ENCODE measurements around the gene SCN9A. TPM values are rescaled to one million over a fixed set of nuclear protein-coding genes. Genes with fewer than 3 reads are reported as not detected.

Gene SCN9A
- total RNA-seq, 1 donor from 2014 or later: 0.13 TPM

DNA sequence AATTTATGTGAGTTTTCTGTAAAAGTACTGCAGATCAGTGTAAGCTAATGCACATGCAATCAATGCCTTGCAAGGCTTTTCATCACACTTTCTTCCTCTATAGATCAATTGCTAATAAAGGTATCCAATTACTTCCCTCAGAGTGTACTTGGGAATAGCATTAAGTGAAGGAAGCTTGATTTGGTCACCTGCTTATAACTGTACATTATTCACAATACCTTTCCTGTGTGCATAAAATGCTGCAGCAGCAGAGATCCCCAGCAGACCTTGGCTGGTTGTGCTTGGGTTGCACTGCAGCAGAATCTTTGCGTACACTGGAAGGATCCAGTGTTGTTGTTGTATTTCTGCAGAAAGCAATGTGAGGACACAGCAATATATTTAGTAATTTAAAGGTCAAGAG is 18.5 kb upstream of the SCN9A start:
- no peaks in the 10 kb centered on the region for H3K9me3 Mint-ChIP-seq
- H3K36me3 Mint-ChIP-seq (ENCODE audit: low read depth): no peaks in the 10 kb centered on the region
- H3K4me1 Mint-ChIP-seq (ENCODE audit: low read depth): no peaks in the 10 kb centered on the region
- no peak overlapping the region for H3K27ac Mint-ChIP-seq
- DNase-seq (ENCODE audit: low spot score): no peak
- H3K4me3 Mint-ChIP-seq: no peak overlapping the region
- intact Hi-C loops (cut with micrococcal nuclease): no loop called here
- no peaks in the 10 kb centered on the region for H3K27me3 Mint-ChIP-seq (ENCODE audit: insufficient read depth)

DNA sequence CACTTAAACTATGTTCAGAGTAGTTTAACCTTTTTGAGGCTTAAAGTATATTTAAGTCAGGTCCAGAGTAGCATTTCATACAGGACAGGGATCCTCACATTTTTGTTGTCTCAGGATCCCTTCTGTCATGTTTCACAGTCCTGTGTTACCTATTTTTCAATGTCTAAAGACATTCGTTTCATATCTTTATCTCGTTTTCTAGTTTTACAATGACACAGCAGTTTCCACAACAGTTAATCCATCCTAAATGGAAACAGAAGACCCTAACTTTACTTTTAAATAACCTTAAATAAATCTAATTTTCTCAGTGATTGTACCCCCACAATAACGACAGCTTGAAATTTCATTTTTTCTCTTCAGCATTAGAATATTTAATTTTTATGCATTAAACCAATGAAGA is 17.3 kb upstream of the SCN9A start:
- H3K36me3 Mint-ChIP-seq (ENCODE audit: low read depth): no peaks in the 10 kb centered on the region
- H3K4me1 Mint-ChIP-seq (ENCODE audit: low read depth): no peaks in the 10 kb centered on the region
- no peaks in the 10 kb centered on the region for H3K9me3 Mint-ChIP-seq
- intact Hi-C loops (cut with micrococcal nuclease): no loop called here
- no peak for DNase-seq (ENCODE audit: low spot score)
- H3K27me3 Mint-ChIP-seq (ENCODE audit: insufficient read depth): no peaks in the 10 kb centered on the region
- H3K27ac Mint-ChIP-seq: no peak overlapping the region
- no peak overlapping the region for H3K4me3 Mint-ChIP-seq

DNA sequence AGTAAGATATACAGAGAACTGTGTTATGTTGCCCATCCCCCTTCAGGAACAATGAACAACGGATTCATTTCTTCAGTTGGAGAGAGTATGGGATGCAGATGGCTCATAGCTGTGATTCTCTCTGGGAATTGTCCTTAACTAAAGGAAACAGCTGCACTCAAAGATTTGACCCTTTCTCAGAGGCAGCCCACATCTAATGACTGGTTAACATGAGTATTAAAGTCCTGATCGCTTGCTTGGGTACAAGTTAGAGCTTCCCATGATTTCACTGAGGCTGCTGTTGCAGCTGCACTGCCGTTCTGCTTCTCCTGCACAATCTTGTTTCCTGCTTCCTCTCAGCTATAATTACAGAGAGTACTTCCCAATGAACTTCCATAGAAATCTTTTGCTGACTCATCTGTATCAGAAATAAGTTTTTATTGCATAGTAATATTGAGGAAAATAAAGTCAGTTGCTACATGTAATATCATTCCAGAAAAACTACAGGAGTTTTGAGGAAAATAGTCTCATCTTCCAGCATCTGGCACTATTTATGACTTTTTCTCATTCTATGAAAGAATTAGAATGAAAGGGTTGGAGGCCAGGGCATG is 12.8 kb upstream of the SCN9A start:
- Mint-ChIP-seq H3K9me3 (no peaks in the 10 kb centered on the region), H3K36me3 (ENCODE audit: low read depth) (no peaks in the 10 kb centered on the region), H3K4me1 (ENCODE audit: low read depth) (no peaks in the 10 kb centered on the region), H3K4me3 (no peak overlapping the region), H3K27me3 (ENCODE audit: insufficient read depth) (no peaks in the 10 kb centered on the region), H3K27ac (no peak overlapping the region)
- intact Hi-C loops (cut with micrococcal nuclease): loop anchor here (5.0 to 10.0 kb wide), 2 partner anchors 36 to 214 kb away; no protein-coding TSS in a partner anchor
- no peak for DNase-seq (ENCODE audit: low spot score)

- no peak for DNase-seq (ENCODE audit: low spot score)
- Mint-ChIP-seq H3K27ac (no peak overlapping the region), H3K36me3 (ENCODE audit: low read depth) (no peaks in the 10 kb centered on the region), H3K9me3 (no peaks in the 10 kb centered on the region), H3K4me3 (no peak overlapping the region), H3K4me1 (ENCODE audit: low read depth) (no peaks in the 10 kb centered on the region), H3K27me3 (ENCODE audit: insufficient read depth) (no peaks in the 10 kb centered on the region)
- intact Hi-C loops (cut with micrococcal nuclease): loop anchor here (5.0 to 10.0 kb wide), 2 partner anchors 33 to 211 kb away; no protein-coding TSS in a partner anchor
Measured at GRCh38 chr2:166385313-166385712, 9.6 kb upstream of the SCN9A start.

- DNase-seq (ENCODE audit: low spot score): no peak
- Mint-ChIP-seq H3K4me3 (no peak overlapping the region), H3K27me3 (ENCODE audit: insufficient read depth) (no peaks in the 10 kb centered on the region), H3K9me3 (no peaks in the 10 kb centered on the region), H3K36me3 (ENCODE audit: low read depth) (no peaks in the 10 kb centered on the region), H3K4me1 (ENCODE audit: low read depth) (no peaks in the 10 kb centered on the region), H3K27ac (no peak overlapping the region)
- intact Hi-C loops (cut with micrococcal nuclease): loop anchor here (1.0 to 10.0 kb wide), 3 partner anchors 23 to 210 kb away; no protein-coding TSS in a partner anchor
Measured at GRCh38 chr2:166384774-166385173, 9.0 kb upstream of the SCN9A start.

DNA sequence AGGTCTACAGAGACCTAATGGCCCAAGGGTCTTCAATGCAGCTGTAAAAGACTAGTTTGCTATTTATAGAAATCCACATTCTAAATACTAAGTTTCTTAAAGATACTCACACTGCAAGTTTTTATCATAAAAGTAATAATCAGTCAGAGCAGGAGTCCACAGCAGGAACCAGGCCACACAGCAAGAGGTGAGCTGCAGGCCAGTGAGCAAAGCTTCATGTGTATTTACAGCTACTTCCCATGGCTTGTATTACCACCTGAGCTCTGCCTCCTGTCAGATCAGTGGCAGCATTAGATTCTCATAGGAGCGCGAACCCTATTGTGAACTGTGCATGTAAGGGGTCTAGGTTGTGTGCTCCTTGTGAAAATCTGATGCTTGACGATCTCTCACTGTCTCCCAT is 6.7 kb upstream of the SCN9A start:
- no peak overlapping the region for H3K27ac Mint-ChIP-seq
- intact Hi-C loops (cut with micrococcal nuclease): loop anchor here (10.0 kb wide), 1 partner anchor 208 kb away; no protein-coding TSS in a partner anchor
- no peak overlapping the region for H3K4me3 Mint-ChIP-seq
- no peaks in the 10 kb centered on the region for H3K4me1 Mint-ChIP-seq (ENCODE audit: low read depth)
- H3K9me3 Mint-ChIP-seq: no peaks in the 10 kb centered on the region
- no peaks in the 10 kb centered on the region for H3K36me3 Mint-ChIP-seq (ENCODE audit: low read depth)
- no peak for DNase-seq (ENCODE audit: low spot score)
- peaks cover 10% of the 10 kb centered on the region for H3K27me3 Mint-ChIP-seq (ENCODE audit: insufficient read depth)

DNA sequence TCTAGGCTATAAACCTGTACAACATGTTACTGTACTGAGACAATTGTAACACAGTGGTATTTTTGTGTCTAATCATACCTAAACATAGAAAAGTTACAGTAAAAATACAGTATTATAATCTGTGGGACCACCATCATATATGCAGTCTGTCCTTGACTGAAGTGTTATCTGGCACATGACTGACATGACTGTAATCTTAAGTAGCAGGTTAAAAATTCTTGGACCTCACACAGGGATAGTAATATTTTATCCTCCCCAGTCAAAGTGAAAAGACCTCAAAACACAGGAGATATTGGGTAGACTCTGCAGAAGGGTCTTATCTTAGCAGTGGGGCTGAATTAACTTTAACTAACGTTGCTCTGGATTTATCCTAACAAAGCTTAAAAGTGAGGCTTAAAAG is 4.9 kb upstream of the SCN9A start:
- H3K36me3 Mint-ChIP-seq (ENCODE audit: low read depth): no peaks in the 10 kb centered on the region

GRCh38 chr2:166376873-166377272 is 1.1 kb upstream of the SCN9A start:
- Mint-ChIP-seq H3K27me3 (ENCODE audit: insufficient read depth) (peaks cover 43% of the 10 kb centered on the region), H3K4me1 (ENCODE audit: low read depth) (peaks cover 24% of the 10 kb centered on the region), H3K27ac (no peak overlapping the region), H3K36me3 (ENCODE audit: low read depth) (no peaks in the 10 kb centered on the region), H3K9me3 (no peaks in the 10 kb centered on the region), H3K4me3 (no peak overlapping the region)
- intact Hi-C loops (cut with micrococcal nuclease): loop anchor here (10.0 kb wide), 1 partner anchor 422 kb away; the partner anchor contains the start of gene TTC21B
- no peak for DNase-seq (ENCODE audit: low spot score)

More for the DNA sequence above, 4.9 kb upstream of the SCN9A start:
- no peak for DNase-seq (ENCODE audit: low spot score)
- intact Hi-C loops (cut with micrococcal nuclease): loop anchor here (10.0 kb wide), 1 partner anchor 206 kb away; no protein-coding TSS in a partner anchor
- no peak overlapping the region for H3K4me3 Mint-ChIP-seq
- no peak overlapping the region for H3K27ac Mint-ChIP-seq
- peaks cover 9% of the 10 kb centered on the region for H3K4me1 Mint-ChIP-seq (ENCODE audit: low read depth)
- peaks cover 25% of the 10 kb centered on the region for H3K27me3 Mint-ChIP-seq (ENCODE audit: insufficient read depth)
- H3K9me3 Mint-ChIP-seq: no peaks in the 10 kb centered on the region

DNA sequence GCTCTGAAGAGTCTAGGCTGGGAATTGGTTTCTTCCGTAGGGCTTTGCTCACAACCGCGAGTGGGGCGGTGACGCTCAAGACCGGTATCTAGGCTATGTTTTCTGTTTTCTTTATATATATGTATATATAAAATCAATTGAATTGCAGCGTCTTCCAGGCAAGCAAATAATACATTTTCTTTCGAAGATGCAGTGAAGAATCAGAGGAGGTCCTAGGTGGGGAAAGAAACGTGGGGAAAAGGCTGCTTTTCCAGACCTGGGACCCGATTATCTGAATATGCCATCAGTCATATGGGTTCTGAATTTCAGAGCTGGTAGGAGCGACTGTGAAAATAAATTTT is 714 bp upstream of the SCN9A start:
- Mint-ChIP-seq H3K4me1 (ENCODE audit: low read depth) (peaks cover 24% of the 10 kb centered on the region), H3K36me3 (ENCODE audit: low read depth) (no peaks in the 10 kb centered on the region), H3K9me3 (no peaks in the 10 kb centered on the region), H3K27me3 (ENCODE audit: insufficient read depth) (peaks cover 43% of the 10 kb centered on the region), H3K27ac (no peak overlapping the region), H3K4me3 (peak overlapping the region; percentile 83)
- intact Hi-C loops (cut with micrococcal nuclease): loop anchor here (10.0 kb wide), 1 partner anchor 422 kb away; the partner anchor contains the start of gene TTC21B
- DNase-seq (ENCODE audit: low spot score): no peak

- peaks cover 24% of the 10 kb centered on the region for H3K4me1 Mint-ChIP-seq (ENCODE audit: low read depth)
- peak overlapping the region; percentile 74 for H3K4me3 Mint-ChIP-seq
- no peak overlapping the region for H3K27ac Mint-ChIP-seq
- intact Hi-C loops (cut with micrococcal nuclease): loop anchor here (10.0 kb wide), 1 partner anchor 420 kb away; the partner anchor contains the start of gene TTC21B
- no peaks in the 10 kb centered on the region for H3K36me3 Mint-ChIP-seq (ENCODE audit: low read depth)
- peaks cover 43% of the 10 kb centered on the region for H3K27me3 Mint-ChIP-seq (ENCODE audit: insufficient read depth)
- DNase-seq (ENCODE audit: low spot score): no peak
- H3K9me3 Mint-ChIP-seq: no peaks in the 10 kb centered on the region
Measured at GRCh38 chr2:166375195-166375735, 479 bp downstream of the SCN9A start.

DNA sequence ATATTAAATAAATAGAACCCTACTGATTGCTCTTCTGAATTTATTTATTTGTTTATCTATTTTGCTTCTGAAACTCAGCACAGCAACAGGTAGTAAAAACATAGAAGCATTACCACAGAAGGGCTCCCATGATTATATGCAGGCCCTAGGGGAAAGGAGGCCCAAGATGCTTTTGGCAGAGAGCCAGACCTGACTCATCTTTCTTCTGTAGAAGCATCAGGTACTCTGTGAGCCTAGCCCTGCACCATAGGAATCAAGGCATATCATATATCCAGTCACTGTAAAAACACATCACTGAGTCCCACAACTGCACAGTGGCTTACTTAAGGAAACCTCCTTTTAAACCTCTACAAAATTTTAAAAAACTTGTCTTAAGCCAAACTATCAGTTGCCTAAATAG is 1.8 kb downstream of the SCN9A start:
- no peaks in the 10 kb centered on the region for H3K36me3 Mint-ChIP-seq (ENCODE audit: low read depth)
- no peaks in the 10 kb centered on the region for H3K9me3 Mint-ChIP-seq
- DNase-seq (ENCODE audit: low spot score): no peak
- peaks cover 24% of the 10 kb centered on the region for H3K4me1 Mint-ChIP-seq (ENCODE audit: low read depth)
- intact Hi-C loops (cut with micrococcal nuclease): loop anchor here (10.0 kb wide), 1 partner anchor 419 kb away; the partner anchor contains the start of gene TTC21B
- H3K4me3 Mint-ChIP-seq: no peak overlapping the region
- H3K27ac Mint-ChIP-seq: no peak overlapping the region
- H3K27me3 Mint-ChIP-seq (ENCODE audit: insufficient read depth): peaks cover 43% of the 10 kb centered on the region

DNA sequence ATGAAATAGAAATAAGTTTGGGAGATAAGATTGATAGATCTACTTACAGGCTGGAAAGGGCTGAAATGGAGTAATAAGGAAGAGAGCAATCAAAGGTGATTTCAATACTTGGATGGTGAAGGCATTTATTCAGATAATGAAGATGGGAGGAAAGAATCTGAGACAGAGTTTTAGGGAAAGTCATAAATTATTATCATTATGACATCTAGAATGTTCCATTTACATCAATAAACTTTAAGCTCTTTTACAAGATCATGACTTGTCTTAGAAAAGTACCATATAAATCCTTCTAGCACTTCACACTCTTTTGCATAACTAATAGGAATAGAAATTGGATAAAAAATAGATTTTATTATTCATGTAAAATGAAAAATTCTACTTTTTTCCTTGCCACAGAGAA is 2.2 kb downstream of the SCN9A start:
- Mint-ChIP-seq H3K27ac (no peak overlapping the region), H3K27me3 (ENCODE audit: insufficient read depth) (peaks cover 43% of the 10 kb centered on the region), H3K4me3 (no peak overlapping the region), H3K36me3 (ENCODE audit: low read depth) (no peaks in the 10 kb centered on the region), H3K4me1 (ENCODE audit: low read depth) (peaks cover 24% of the 10 kb centered on the region), H3K9me3 (no peaks in the 10 kb centered on the region)
- intact Hi-C loops (cut with micrococcal nuclease): loop anchor here (10.0 kb wide), 1 partner anchor 419 kb away; the partner anchor contains the start of gene TTC21B
- no peak for DNase-seq (ENCODE audit: low spot score)

GRCh38 chr2:166373105-166373504 is 2.6 kb downstream of the SCN9A start:
- no peak for DNase-seq (ENCODE audit: low spot score)
- Mint-ChIP-seq H3K36me3 (ENCODE audit: low read depth) (no peaks in the 10 kb centered on the region), H3K4me1 (ENCODE audit: low read depth) (peaks cover 24% of the 10 kb centered on the region), H3K9me3 (no peaks in the 10 kb centered on the region), H3K27me3 (ENCODE audit: insufficient read depth) (peaks cover 39% of the 10 kb centered on the region), H3K4me3 (no peak overlapping the region), H3K27ac (no peak overlapping the region)
- intact Hi-C loops (cut with micrococcal nuclease): loop anchor here (10.0 kb wide), 1 partner anchor 418 kb away; the partner anchor contains the start of gene TTC21B

Measured in activated T-helper 1 cell treated with anti-CD3 and anti-CD28 coated beads, Interleukin-12 subunit alpha, Interleukin-12 subunit beta, Interleukin-2, Interleukin-4 antibody, amounts not matched to agents 30 ng/mL and 10 ng/mL and 1 ng/mL, durations not matched to agents 14 hours and 24 hours and 36 hours (primary cell).